ENCODE data around the gene CLSTN2.

The CLSTN2 gene

DNA sequence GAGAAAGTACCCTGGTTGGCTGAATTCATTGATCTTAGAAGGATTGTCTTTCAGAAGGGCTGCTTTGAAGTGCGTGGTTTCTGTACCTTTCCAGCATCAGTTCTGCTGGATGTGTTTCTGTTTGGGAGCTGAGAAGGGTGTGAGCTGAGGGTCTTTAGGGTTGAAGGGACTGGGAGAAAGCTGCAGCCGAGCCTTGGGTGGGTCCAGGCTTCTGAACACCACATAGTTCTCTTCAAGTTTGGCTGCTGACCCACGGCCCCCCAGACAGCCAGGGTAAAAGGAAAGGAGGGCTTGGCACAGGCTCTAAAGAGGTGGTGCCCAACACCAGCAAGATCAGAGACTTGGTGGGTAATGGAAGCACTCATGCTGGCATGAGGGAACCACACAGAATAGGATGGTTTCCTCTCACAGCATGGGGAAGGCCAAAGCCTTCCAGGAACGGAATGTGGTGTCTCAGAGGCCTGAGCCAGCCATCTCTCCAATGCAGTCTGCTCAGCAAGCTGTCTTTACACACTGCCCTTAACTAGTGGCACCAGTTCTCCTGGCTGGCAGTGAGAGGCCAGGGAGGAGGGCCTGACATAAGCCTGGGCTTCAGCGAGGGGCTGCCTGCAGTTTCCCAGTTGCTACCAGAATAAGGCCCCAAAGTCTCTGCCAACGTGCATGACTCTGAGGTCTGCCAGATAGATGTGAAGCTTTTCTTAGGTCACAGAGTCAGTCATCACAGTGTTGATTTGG, 503.9 kb downstream of the CLSTN2 start:
- Histone ChIP-seq H3K36me3 (ENCODE audit: control insufficient read depth, insufficient read depth, low read length) (no peaks in the 10 kb centered on the region), H3K4me3 (ENCODE audit: low read length) (no peak overlapping the region), H3K4me1 (ENCODE audit: control insufficient read depth, insufficient read depth, low read length) (no peaks in the 10 kb centered on the region), H3K27ac (ENCODE audit: low read length) (no peak overlapping the region), H3K9me3 (ENCODE audit: control insufficient read depth, insufficient read depth, low read length) (no peaks in the 10 kb centered on the region), H3K27me3 (ENCODE audit: control insufficient read depth, insufficient read depth, low read length) (no peaks in the 10 kb centered on the region)
- WGBS (ENCODE audit: insufficient coverage, insufficient read length) = no CpG with 5 or more reads among the region's 6 CpGs
- DNase-seq (ENCODE audit: low read depth, low spot score) = no peak

GRCh38 chr3:140439527-140439926, 504.5 kb downstream of the CLSTN2 start:
- Histone ChIP-seq H3K36me3 (ENCODE audit: control insufficient read depth, insufficient read depth, low read length) (no peaks in the 10 kb centered on the region), H3K4me1 (ENCODE audit: control insufficient read depth, insufficient read depth, low read length) (no peaks in the 10 kb centered on the region), H3K27me3 (ENCODE audit: control insufficient read depth, insufficient read depth, low read length) (no peaks in the 10 kb centered on the region), H3K27ac (ENCODE audit: low read length) (no peak overlapping the region), H3K4me3 (ENCODE audit: low read length) (no peak overlapping the region), H3K9me3 (ENCODE audit: control insufficient read depth, insufficient read depth, low read length) (no peaks in the 10 kb centered on the region)
- WGBS (ENCODE audit: insufficient coverage, insufficient read length) = no CpG with 5 or more reads among the region's 5 CpGs
- DNase-seq (ENCODE audit: low read depth, low spot score) = no peak

- Histone ChIP-seq H3K36me3 (ENCODE audit: control insufficient read depth, insufficient read depth, low read length) (no peaks in the 10 kb centered on the region), H3K4me1 (ENCODE audit: control insufficient read depth, insufficient read depth, low read length) (no peaks in the 10 kb centered on the region), H3K27ac (ENCODE audit: low read length) (no peak overlapping the region), H3K4me3 (ENCODE audit: low read length) (no peak overlapping the region), H3K27me3 (ENCODE audit: control insufficient read depth, insufficient read depth, low read length) (no peaks in the 10 kb centered on the region), H3K9me3 (ENCODE audit: control insufficient read depth, insufficient read depth, low read length) (no peaks in the 10 kb centered on the region)
- no peak for DNase-seq (ENCODE audit: low read depth, low spot score)
- WGBS (ENCODE audit: insufficient coverage, insufficient read length) = no CpG with 5 or more reads among the region's 1 CpG
Observed at GRCh38 chr3:140440446-140440845, 505.5 kb downstream of the CLSTN2 start.

- Histone ChIP-seq H3K36me3 (ENCODE audit: control insufficient read depth, insufficient read depth, low read length) (no peaks in the 10 kb centered on the region), H3K4me3 (ENCODE audit: low read length) (no peak overlapping the region), H3K4me1 (ENCODE audit: control insufficient read depth, insufficient read depth, low read length) (no peaks in the 10 kb centered on the region), H3K27me3 (ENCODE audit: control insufficient read depth, insufficient read depth, low read length) (no peaks in the 10 kb centered on the region), H3K27ac (ENCODE audit: low read length) (no peak overlapping the region), H3K9me3 (ENCODE audit: control insufficient read depth, insufficient read depth, low read length) (no peaks in the 10 kb centered on the region)
- WGBS (ENCODE audit: insufficient coverage, insufficient read length) = no CpG with 5 or more reads among the region's 2 CpGs
- DNase-seq (ENCODE audit: low read depth, low spot score) = no peak
Observed at GRCh38 chr3:140441006-140441405, 506.0 kb downstream of the CLSTN2 start.

- Histone ChIP-seq H3K4me1 (ENCODE audit: control insufficient read depth, insufficient read depth, low read length) (no peaks in the 10 kb centered on the region), H3K36me3 (ENCODE audit: control insufficient read depth, insufficient read depth, low read length) (no peaks in the 10 kb centered on the region), H3K9me3 (ENCODE audit: control insufficient read depth, insufficient read depth, low read length) (no peaks in the 10 kb centered on the region), H3K4me3 (ENCODE audit: low read length) (no peak overlapping the region), H3K27ac (ENCODE audit: low read length) (no peak overlapping the region), H3K27me3 (ENCODE audit: control insufficient read depth, insufficient read depth, low read length) (no peaks in the 10 kb centered on the region)
- DNase-seq (ENCODE audit: low read depth, low spot score) = no peak
- no CpG with 5 or more reads among the region's 2 CpGs for WGBS (ENCODE audit: insufficient coverage, insufficient read length)
Observed at GRCh38 chr3:140442621-140443020, 507.6 kb downstream of the CLSTN2 start.

DNA sequence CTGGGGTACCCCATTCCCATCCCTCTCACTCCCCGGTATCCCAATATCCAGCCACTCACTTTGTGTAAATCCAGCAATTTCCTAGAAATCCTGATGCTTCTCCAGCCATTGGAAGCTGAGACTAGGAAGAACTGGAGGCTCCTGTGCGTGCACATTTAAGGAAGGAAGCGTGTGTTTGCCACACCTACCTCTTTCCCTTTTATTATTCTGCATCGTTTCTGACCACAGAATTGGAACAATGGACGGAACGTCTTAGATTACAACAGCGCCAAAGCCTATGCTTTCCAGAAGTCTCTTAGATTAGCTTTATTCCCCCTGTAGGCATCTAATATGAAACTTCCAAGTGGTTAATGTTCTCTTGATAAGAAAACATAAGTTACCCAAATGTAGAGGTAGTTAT, 508.1 kb downstream of the CLSTN2 start:
- H3K36me3 ChIP-seq (ENCODE audit: control insufficient read depth, insufficient read depth, low read length) = no peaks in the 10 kb centered on the region
- no CpG with 5 or more reads among the region's 7 CpGs for WGBS (ENCODE audit: insufficient coverage, insufficient read length)
- no peak overlapping the region for H3K27ac ChIP-seq (ENCODE audit: low read length)
- no peaks in the 10 kb centered on the region for H3K9me3 ChIP-seq (ENCODE audit: control insufficient read depth, insufficient read depth, low read length)
- H3K4me1 ChIP-seq (ENCODE audit: control insufficient read depth, insufficient read depth, low read length) = no peaks in the 10 kb centered on the region
- H3K4me3 ChIP-seq (ENCODE audit: low read length) = no peak overlapping the region
- DNase-seq (ENCODE audit: low read depth, low spot score) = no peak
- no peaks in the 10 kb centered on the region for H3K27me3 ChIP-seq (ENCODE audit: control insufficient read depth, insufficient read depth, low read length)

- no peaks in the 10 kb centered on the region for H3K36me3 ChIP-seq (ENCODE audit: control insufficient read depth, insufficient read depth, low read length)
- no CpG with 5 or more reads among the region's 3 CpGs for WGBS (ENCODE audit: insufficient coverage, insufficient read length)
Observed at GRCh38 chr3:140443806-140444205, 508.8 kb downstream of the CLSTN2 start.

DNA sequence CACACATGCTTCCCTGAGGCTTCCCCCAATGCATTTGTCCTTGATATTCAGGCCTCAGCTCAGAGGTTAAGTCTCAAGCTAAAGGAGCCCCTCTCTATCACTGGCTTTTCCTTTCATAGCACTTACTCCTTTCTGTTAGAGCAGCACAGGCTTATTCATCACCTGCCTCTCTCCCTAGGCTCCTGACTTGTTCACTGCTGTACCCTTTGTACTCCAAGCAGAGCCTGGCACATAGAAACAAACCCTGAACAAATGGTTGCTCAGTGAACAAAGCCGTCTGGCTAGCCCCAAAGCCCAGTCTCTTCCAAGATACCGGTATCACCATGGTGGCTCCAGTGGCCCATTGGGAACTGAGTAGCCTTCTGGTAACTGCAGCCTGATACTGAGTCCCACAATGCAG, 511.7 kb downstream of the CLSTN2 start:
- Histone ChIP-seq H3K9me3 (ENCODE audit: control insufficient read depth, insufficient read depth, low read length) (no peaks in the 10 kb centered on the region), H3K36me3 (ENCODE audit: control insufficient read depth, insufficient read depth, low read length) (no peaks in the 10 kb centered on the region), H3K4me3 (ENCODE audit: low read length) (no peak overlapping the region), H3K27ac (ENCODE audit: low read length) (no peak overlapping the region), H3K4me1 (ENCODE audit: control insufficient read depth, insufficient read depth, low read length) (no peaks in the 10 kb centered on the region), H3K27me3 (ENCODE audit: control insufficient read depth, insufficient read depth, low read length) (no peaks in the 10 kb centered on the region)
- WGBS (ENCODE audit: insufficient coverage, insufficient read length) = no CpG with 5 or more reads among the region's 2 CpGs
- no peak for DNase-seq (ENCODE audit: low read depth, low spot score)

More at GRCh38 chr3:140443806-140444205, 508.8 kb downstream of the CLSTN2 start:
- Histone ChIP-seq H3K4me3 (ENCODE audit: low read length) (no peak overlapping the region), H3K9me3 (ENCODE audit: control insufficient read depth, insufficient read depth, low read length) (no peaks in the 10 kb centered on the region), H3K27ac (ENCODE audit: low read length) (no peak overlapping the region), H3K27me3 (ENCODE audit: control insufficient read depth, insufficient read depth, low read length) (no peaks in the 10 kb centered on the region), H3K4me1 (ENCODE audit: control insufficient read depth, insufficient read depth, low read length) (no peaks in the 10 kb centered on the region)
- no peak for DNase-seq (ENCODE audit: low read depth, low spot score)

- Histone ChIP-seq H3K4me1 (ENCODE audit: control insufficient read depth, insufficient read depth, low read length) (no peaks in the 10 kb centered on the region), H3K9me3 (ENCODE audit: control insufficient read depth, insufficient read depth, low read length) (no peaks in the 10 kb centered on the region), H3K4me3 (ENCODE audit: low read length) (no peak overlapping the region), H3K36me3 (ENCODE audit: control insufficient read depth, insufficient read depth, low read length) (no peaks in the 10 kb centered on the region), H3K27me3 (ENCODE audit: control insufficient read depth, insufficient read depth, low read length) (no peaks in the 10 kb centered on the region), H3K27ac (ENCODE audit: low read length) (no peak overlapping the region)
- DNase-seq (ENCODE audit: low read depth, low spot score) = no peak
- WGBS (ENCODE audit: insufficient coverage, insufficient read length) = no CpG with 5 or more reads among the region's 6 CpGs
Observed at GRCh38 chr3:140447136-140447535, 512.2 kb downstream of the CLSTN2 start.

DNA sequence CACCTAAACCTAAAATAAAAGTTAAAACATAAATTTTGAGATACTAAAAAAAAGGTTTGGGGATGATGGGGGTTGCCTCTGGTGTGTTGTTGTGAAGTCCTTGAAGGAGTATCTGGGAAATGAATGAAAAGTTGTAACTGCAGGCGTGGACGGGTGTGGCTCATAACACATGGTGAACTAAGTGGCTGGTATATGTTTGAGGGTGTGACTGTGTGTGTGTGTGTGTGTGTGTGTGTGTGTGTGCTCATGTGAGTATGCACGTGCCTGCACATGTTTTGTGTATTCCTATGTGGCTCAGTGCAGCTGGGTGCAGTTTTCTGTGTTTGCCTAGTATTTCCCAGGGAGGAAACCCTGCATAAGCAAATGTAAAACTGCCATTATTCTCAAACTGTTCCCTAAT, 513.0 kb downstream of the CLSTN2 start:
- WGBS (ENCODE audit: insufficient coverage, insufficient read length) = no CpG with 5 or more reads among the region's 3 CpGs
- no peaks in the 10 kb centered on the region for H3K36me3 ChIP-seq (ENCODE audit: control insufficient read depth, insufficient read depth, low read length)

More for the DNA sequence above, 513.0 kb downstream of the CLSTN2 start:
- no peak overlapping the region for H3K4me3 ChIP-seq (ENCODE audit: low read length)
- H3K27ac ChIP-seq (ENCODE audit: low read length) = no peak overlapping the region
- no peak for DNase-seq (ENCODE audit: low read depth, low spot score)
- H3K9me3 ChIP-seq (ENCODE audit: control insufficient read depth, insufficient read depth, low read length) = no peaks in the 10 kb centered on the region
- no peaks in the 10 kb centered on the region for H3K27me3 ChIP-seq (ENCODE audit: control insufficient read depth, insufficient read depth, low read length)
- no peaks in the 10 kb centered on the region for H3K4me1 ChIP-seq (ENCODE audit: control insufficient read depth, insufficient read depth, low read length)

Data from iPS DF 6.9 (cell line).